G401 (cell line): ENCODE results near the gene HOXB13. TPM values are rescaled to one million over a fixed set of nuclear protein-coding genes. Genes with fewer than 3 reads are reported as not detected.

ENCODE experiments used
- DNase-seq: peaks from one replicate; pipeline ENCODE4 v3.0.0-alpha.2; 2015; ENCODE audit warnings: low spot score
- in situ Hi-C: cut with HindIII; loops from 2 replicates; pipeline ENCODE4 v1.10.0; 2016; ENCODE audit warnings: low sequenced_read_pairs, mixed read lengths
- total RNA-seq: library from RNA; depleted of rRNA; stranded (reverse); fragments of >200 nt; shearing (Covaris generic); gene quantifications from 2 replicates; pipeline ENCODE4 v1.2.3, GENCODE V29; 2014; rRNA removed

Gene HOXB13
- 54.8 and 60.5 TPM in 2 replicates for total RNA-seq

- peak; percentile 55 for DNase-seq
- in situ Hi-C loops, result loop anchor here (5.0 kb wide), 1 partner anchor 39 kb away; no protein-coding TSS in a partner anchor
Measured at GRCh38 chr17:48728232-48729231, at the start of gene HOXB13. HOXB13 (minus strand) TSS chr17:48728750; CDS start chr17:48728593, 157 bp downstream.

GRCh38 chr17:48776602-48777001, 48.1 kb upstream of the HOXB13 start:
- in situ Hi-C loops, result no loop called here

GRCh38 chr17:48773245-48773644, 44.7 kb upstream of the HOXB13 start:
- DNase-seq, result no peak
- in situ Hi-C loops, result no loop called here

More at GRCh38 chr17:48776602-48777001, 48.1 kb upstream of the HOXB13 start:
- no peak for DNase-seq

- in situ Hi-C loops, result no loop called here
- DNase-seq, result no peak
Measured at GRCh38 chr17:48770954-48771353, 42.4 kb upstream of the HOXB13 start.

GRCh38 chr17:48769009-48769675, 40.6 kb upstream of the HOXB13 start:
- in situ Hi-C loops, result loop anchor here (5.0 kb wide), 1 partner anchor 42 kb away; the partner anchor contains the start of gene HOXB13
- no peak for DNase-seq

- no peak for DNase-seq
- in situ Hi-C loops, result loop anchor here (5.0 kb wide), 1 partner anchor 40 kb away; the partner anchor contains the start of gene HOXB13
Measured at GRCh38 chr17:48767263-48767774, 38.8 kb upstream of the HOXB13 start.

- in situ Hi-C loops, result no loop called here
- no peak for DNase-seq
Measured at GRCh38 chr17:48761114-48761513, 32.6 kb upstream of the HOXB13 start.

GRCh38 chr17:48760411-48760810, 31.9 kb upstream of the HOXB13 start:
- no peak for DNase-seq
- in situ Hi-C loops, result no loop called here

GRCh38 chr17:48759288-48759687, 30.7 kb upstream of the HOXB13 start:
- no peak for DNase-seq
- in situ Hi-C loops, result no loop called here

GRCh38 chr17:48757524-48757961, 29.0 kb upstream of the HOXB13 start:
- in situ Hi-C loops, result no loop called here
- peak; percentile 44 for DNase-seq

GRCh38 chr17:48756830-48757251, 28.3 kb upstream of the HOXB13 start:
- no peak for DNase-seq
- in situ Hi-C loops, result no loop called here

- in situ Hi-C loops, result no loop called here
- DNase-seq, result no peak
Measured at GRCh38 chr17:48755356-48755755, 26.8 kb upstream of the HOXB13 start.

GRCh38 chr17:48754500-48755261, 26.1 kb upstream of the HOXB13 start:
- in situ Hi-C loops, result loop anchor here (5.0 kb wide), 1 partner anchor 48 kb away; no protein-coding TSS in a partner anchor
- DNase-seq, result peak; percentile 34

GRCh38 chr17:48753794-48754499, 25.4 kb upstream of the HOXB13 start:
- in situ Hi-C loops, result loop anchor here (5.0 kb wide), 1 partner anchor 48 kb away; no protein-coding TSS in a partner anchor
- DNase-seq, result no peak

GRCh38 chr17:48752399-48753288, 24.1 kb upstream of the HOXB13 start:
- no peak for DNase-seq
- in situ Hi-C loops, result loop anchor here (5.0 kb wide), 1 partner anchor 50 kb away; no protein-coding TSS in a partner anchor

GRCh38 chr17:48751733-48752398, 23.3 kb upstream of the HOXB13 start:
- in situ Hi-C loops, result loop anchor here (5.0 kb wide), 1 partner anchor 50 kb away; no protein-coding TSS in a partner anchor
- DNase-seq, result no peak
